IMR-90 (cell line): ENCODE results near the gene CPED1.

Experiments
- CHD1 ChIP-seq: IDR thresholded peaks from 2 replicates; pipeline ENCODE4 v1.6.1; 2012; ENCODE audit warnings: low read depth, low read length, improper control_type of control experiment
- MAZ ChIP-seq: IDR thresholded peaks from 2 replicates; pipeline ENCODE4 v1.6.1; 2012; ENCODE audit warnings: low read depth, mild to moderate bottlenecking, low read length, improper control_type of control experiment, moderate library complexity, borderline replicate concordance
- POLR2A ChIP-seq: IDR thresholded peaks from 2 replicates; pipeline ENCODE4 v1.6.1; 2012; ENCODE audit warnings: mild to moderate bottlenecking, low read depth, low read length
- RAD21 ChIP-seq: IDR thresholded peaks from 2 replicates; pipeline ENCODE4 v1.6.1; 2012; ENCODE audit warnings: low read length, improper control_type of control experiment
- TF ChIP-seq, protein P1 (sequence below): conservative IDR thresholded peaks from 2 replicates; pipeline ENCODE4 v1.5.1; 2012; ENCODE audit warnings: mild to moderate bottlenecking, low read depth, low read length, improper control_type of control experiment

DNA sequence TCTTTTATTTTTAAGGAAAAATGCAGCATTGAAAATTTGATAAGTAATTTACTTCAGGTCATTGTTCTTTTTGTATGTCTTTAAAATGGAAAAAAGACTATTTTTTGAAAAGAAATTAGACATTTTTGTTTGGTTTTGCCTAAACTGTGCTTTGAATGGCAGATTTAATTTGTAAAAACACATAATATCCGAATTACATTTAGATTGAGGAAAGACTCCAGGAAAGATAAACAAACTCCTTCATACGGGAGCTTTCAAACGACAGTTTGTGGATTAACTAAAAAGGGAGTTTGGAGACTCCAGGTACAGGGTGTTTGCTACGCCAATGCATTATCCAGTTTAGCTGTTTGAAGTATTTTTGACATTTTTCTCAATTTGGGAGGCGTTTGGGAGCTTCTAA lies 36.1 kb downstream of the CPED1 start:
- TF ChIP-seq, protein P1, sequence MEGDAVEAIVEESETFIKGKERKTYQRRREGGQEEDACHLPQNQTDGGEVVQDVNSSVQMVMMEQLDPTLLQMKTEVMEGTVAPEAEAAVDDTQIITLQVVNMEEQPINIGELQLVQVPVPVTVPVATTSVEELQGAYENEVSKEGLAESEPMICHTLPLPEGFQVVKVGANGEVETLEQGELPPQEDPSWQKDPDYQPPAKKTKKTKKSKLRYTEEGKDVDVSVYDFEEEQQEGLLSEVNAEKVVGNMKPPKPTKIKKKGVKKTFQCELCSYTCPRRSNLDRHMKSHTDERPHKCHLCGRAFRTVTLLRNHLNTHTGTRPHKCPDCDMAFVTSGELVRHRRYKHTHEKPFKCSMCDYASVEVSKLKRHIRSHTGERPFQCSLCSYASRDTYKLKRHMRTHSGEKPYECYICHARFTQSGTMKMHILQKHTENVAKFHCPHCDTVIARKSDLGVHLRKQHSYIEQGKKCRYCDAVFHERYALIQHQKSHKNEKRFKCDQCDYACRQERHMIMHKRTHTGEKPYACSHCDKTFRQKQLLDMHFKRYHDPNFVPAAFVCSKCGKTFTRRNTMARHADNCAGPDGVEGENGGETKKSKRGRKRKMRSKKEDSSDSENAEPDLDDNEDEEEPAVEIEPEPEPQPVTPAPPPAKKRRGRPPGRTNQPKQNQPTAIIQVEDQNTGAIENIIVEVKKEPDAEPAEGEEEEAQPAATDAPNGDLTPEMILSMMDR: no peak
- TF ChIP-seq CHD1: no peak
- TF ChIP-seq MAZ: no peak
- TF ChIP-seq POLR2A: no peak
- TF ChIP-seq RAD21: no peak
